ENCODE measurements around the gene RAVER1. TPM values are rescaled to one million over a fixed set of nuclear protein-coding genes. Genes with fewer than 3 reads are reported as not detected.

The RAVER1 gene
- total and polyA plus RNA-seq, 2 donors (not counting 1 experiment from before 2014, with no cell fraction given): 21.0 to 62.7 TPM

- POLR2A ChIA-PET: interaction anchor here (0.6 to 2.3 kb wide), 6 partner anchors 46 to 185 kb away, joined by 3 to 15 read pairs (median 8); partner anchors contain the start of genes DNMT1, ICAM1 and RAVER1
Measured at GRCh38 chr19:10379880-10380312, 46.6 kb upstream of the RAVER1 start.

More at GRCh38 chr19:10379880-10380312, 46.6 kb upstream of the RAVER1 start:
- Mint-ChIP-seq H3K4me1 (peaks cover 23% of the 10 kb centered on the region), H3K27me3 (no peaks in the 10 kb centered on the region), H3K9me3 (ENCODE audit: insufficient read depth) (no peaks in the 10 kb centered on the region), H3K27ac (peak overlapping the region; percentile 91), H3K4me3 (peak overlapping the region; percentile 87)
- Histone ChIP-seq H3K9me3 (ENCODE audit: control extremely low read depth in 1 of 3, control insufficient read depth in 2 of 3, insufficient read depth in 1 of 3, low read length in 2 of 3) (no peaks in the 10 kb centered on the region), H3K9ac (ENCODE audit: low read length) (peak overlapping the region; percentile 94), H4K20me1 (ENCODE audit: control insufficient read depth, insufficient read depth, low read length, poor library complexity, severe bottlenecking) (no peaks in the 10 kb centered on the region), H3K27ac (ENCODE audit: low read length in 2 of 2) (peak overlapping the region; percentile 62 to 91), H2AFZ (ENCODE audit: insufficient read depth, low read depth, low read length, poor library complexity, severe bottlenecking) (peak overlapping the region; percentile 98), H3K4me1 (ENCODE audit: control insufficient read depth in 2 of 2, insufficient read depth in 2 of 2, low read length in 2 of 2) (peaks cover 10 to 17% of the 10 kb centered on the region in 2 donors), H3K79me2 (ENCODE audit: control insufficient read depth, insufficient read depth, low read length) (peaks cover 33% of the 10 kb centered on the region), H3K4me3 (ENCODE audit: control extremely low read depth in 1 of 5, extremely low read depth in 1 of 5, insufficient read depth in 1 of 5, low read depth in 2 of 5, low read length in 4 of 5) (peak overlapping the region; percentile 63 to 99 (median 90)), H3K27me3 (replicated peaks in 1 of 4; ENCODE audit: control extremely low read depth in 1 of 4, control insufficient read depth in 3 of 4, insufficient read depth in 4 of 4, low read length in 3 of 4) (no peaks in the 10 kb centered on the region), H3K4me2 (replicated peaks; ENCODE audit: low read depth, low read length, poor library complexity, severe bottlenecking) (peak overlapping the region; percentile 99), H3K36me3 (replicated peaks in 1 of 2; ENCODE audit: control extremely low read depth in 1 of 2, control insufficient read depth in 1 of 2, extremely low read depth in 1 of 2, insufficient read depth in 2 of 2, low read length in 1 of 2) (peaks cover 0 to 16% of the 10 kb centered on the region in 2 experiments)
- DNase-seq: no peak
- TF ChIP-seq EZH2 (IDR thresholded peaks at IDR 0.05; ENCODE audit: borderline replicate concordance, insufficient read depth, low read depth, low read length, poor library complexity, severe bottlenecking) (no peak), CTCF (IDR thresholded peaks at IDR 0.05) (no peak)
- CTCF ChIA-PET: interaction anchor here (0.6 to 18.2 kb wide), 9 partner anchors 9 to 323 kb away, joined by 3 to 570 read pairs (median 5); partner anchors contain the start of gene ICAM1
- WGBS (ENCODE audit: insufficient coverage): 0% methylated on average over 6 of the region's 10 CpGs
- intact Hi-C loops (cut with micrococcal nuclease): loop anchor here (1.0 to 2.0 kb wide), 5 partner anchors 23 to 284 kb away; partner anchors contain the start of genes CDC37, ICAM1 and RAVER1
- no peak for ATAC-seq (ENCODE audit: low read depth)
